Measurements from ENCODE around the gene GOSR2. TPM values are rescaled to one million over a fixed set of nuclear protein-coding genes. Genes with fewer than 3 reads are reported as not detected.

The GOSR2 gene
- total RNA-seq, 1 experiment from 2014 or later: 52.9 TPM

DNA sequence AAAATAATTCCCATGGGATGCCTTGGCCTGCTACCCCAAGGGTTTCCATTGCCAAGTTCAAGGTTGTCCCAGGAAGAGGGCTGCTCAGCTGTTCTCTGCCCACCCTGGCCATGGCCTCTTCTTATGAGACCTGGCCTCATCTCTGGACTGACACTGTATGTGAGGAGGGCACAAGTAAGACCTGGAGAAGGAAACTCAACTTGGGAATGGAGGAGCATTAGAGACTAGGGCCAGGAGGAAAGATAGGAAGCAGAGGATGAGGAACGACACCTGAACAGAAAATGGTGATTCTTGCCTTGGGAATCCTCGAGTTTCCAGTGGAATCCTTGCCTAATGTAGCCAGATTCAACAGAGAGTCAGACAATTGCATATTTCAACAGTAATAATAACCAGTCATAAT is 24.6 kb upstream of the GOSR2 start:
- intact Hi-C loops (cut with micrococcal nuclease): loop anchor here (2.0 kb wide), 1 partner anchor 24 kb away; the partner anchor contains the start of gene GOSR2
- no peak overlapping the region for H3K4me2 ChIP-seq (ENCODE audit: low read length)
- no peaks in the 10 kb centered on the region for H4K20me1 ChIP-seq (ENCODE audit: insufficient read depth)
- H3K9me3 ChIP-seq (ENCODE audit: control insufficient read depth in 1 of 2, insufficient read depth in 1 of 2, low read depth in 1 of 2, low read length in 2 of 2): no peaks in the 10 kb centered on the region
- no peak for DNase-seq (ENCODE audit: low read depth, low spot score)
- ChIA-PET CTCF (no interaction called here), POLR2A (no interaction called here), RAD21 (ENCODE audit: low non-redundant PET in 1 of 2, low total read pairs in 2 of 2, uncharacterized antibody in 2 of 2, unreplicated experiment in 2 of 2) (no interaction called here)
- H3K27me3 ChIP-seq (ENCODE audit: insufficient read depth, low read length): no peaks in the 10 kb centered on the region
- no peak for TF ChIP-seq JUND (IDR thresholded peaks at IDR 0.05)
- TF ChIP-seq, protein P1, sequence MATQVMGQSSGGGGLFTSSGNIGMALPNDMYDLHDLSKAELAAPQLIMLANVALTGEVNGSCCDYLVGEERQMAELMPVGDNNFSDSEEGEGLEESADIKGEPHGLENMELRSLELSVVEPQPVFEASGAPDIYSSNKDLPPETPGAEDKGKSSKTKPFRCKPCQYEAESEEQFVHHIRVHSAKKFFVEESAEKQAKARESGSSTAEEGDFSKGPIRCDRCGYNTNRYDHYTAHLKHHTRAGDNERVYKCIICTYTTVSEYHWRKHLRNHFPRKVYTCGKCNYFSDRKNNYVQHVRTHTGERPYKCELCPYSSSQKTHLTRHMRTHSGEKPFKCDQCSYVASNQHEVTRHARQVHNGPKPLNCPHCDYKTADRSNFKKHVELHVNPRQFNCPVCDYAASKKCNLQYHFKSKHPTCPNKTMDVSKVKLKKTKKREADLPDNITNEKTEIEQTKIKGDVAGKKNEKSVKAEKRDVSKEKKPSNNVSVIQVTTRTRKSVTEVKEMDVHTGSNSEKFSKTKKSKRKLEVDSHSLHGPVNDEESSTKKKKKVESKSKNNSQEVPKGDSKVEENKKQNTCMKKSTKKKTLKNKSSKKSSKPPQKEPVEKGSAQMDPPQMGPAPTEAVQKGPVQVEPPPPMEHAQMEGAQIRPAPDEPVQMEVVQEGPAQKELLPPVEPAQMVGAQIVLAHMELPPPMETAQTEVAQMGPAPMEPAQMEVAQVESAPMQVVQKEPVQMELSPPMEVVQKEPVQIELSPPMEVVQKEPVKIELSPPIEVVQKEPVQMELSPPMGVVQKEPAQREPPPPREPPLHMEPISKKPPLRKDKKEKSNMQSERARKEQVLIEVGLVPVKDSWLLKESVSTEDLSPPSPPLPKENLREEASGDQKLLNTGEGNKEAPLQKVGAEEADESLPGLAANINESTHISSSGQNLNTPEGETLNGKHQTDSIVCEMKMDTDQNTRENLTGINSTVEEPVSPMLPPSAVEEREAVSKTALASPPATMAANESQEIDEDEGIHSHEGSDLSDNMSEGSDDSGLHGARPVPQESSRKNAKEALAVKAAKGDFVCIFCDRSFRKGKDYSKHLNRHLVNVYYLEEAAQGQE (IDR thresholded peaks at IDR 0.05; ENCODE audit: low read depth): no peak
- TF ChIP-seq, protein P2, sequence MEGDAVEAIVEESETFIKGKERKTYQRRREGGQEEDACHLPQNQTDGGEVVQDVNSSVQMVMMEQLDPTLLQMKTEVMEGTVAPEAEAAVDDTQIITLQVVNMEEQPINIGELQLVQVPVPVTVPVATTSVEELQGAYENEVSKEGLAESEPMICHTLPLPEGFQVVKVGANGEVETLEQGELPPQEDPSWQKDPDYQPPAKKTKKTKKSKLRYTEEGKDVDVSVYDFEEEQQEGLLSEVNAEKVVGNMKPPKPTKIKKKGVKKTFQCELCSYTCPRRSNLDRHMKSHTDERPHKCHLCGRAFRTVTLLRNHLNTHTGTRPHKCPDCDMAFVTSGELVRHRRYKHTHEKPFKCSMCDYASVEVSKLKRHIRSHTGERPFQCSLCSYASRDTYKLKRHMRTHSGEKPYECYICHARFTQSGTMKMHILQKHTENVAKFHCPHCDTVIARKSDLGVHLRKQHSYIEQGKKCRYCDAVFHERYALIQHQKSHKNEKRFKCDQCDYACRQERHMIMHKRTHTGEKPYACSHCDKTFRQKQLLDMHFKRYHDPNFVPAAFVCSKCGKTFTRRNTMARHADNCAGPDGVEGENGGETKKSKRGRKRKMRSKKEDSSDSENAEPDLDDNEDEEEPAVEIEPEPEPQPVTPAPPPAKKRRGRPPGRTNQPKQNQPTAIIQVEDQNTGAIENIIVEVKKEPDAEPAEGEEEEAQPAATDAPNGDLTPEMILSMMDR (IDR thresholded peaks at IDR 0.05 in 2 of 3, conservative IDR thresholded peaks at IDR 0.05 in 1 of 3; ENCODE audit: borderline replicate concordance in 1 of 3, insufficient read depth in 1 of 3, low read depth in 2 of 3, low read length in 2 of 3): no peak
- no peak for TF ChIP-seq POLR2A (IDR thresholded peaks at IDR 0.05; ENCODE audit: borderline replicate concordance, extremely low read depth, insufficient read depth, insufficient read length)
- no peak for TF ChIP-seq RAD21 (IDR thresholded peaks at IDR 0.05; ENCODE audit: low read depth)
- no peak for TF ChIP-seq SIN3A (IDR thresholded peaks at IDR 0.05; ENCODE audit: low read depth)
- no peak for TF ChIP-seq EZH2 (IDR thresholded peaks at IDR 0.05)
- no peak for TF ChIP-seq POLR2AphosphoS5 (IDR thresholded peaks at IDR 0.05; ENCODE audit: low read depth, low read length)
- TF ChIP-seq EGR1 (IDR thresholded peaks at IDR 0.05; ENCODE audit: low read depth): no peak
- TF ChIP-seq ELF1 (IDR thresholded peaks at IDR 0.05; ENCODE audit: borderline replicate concordance, low read depth): no peak
- TF ChIP-seq, protein P3, sequence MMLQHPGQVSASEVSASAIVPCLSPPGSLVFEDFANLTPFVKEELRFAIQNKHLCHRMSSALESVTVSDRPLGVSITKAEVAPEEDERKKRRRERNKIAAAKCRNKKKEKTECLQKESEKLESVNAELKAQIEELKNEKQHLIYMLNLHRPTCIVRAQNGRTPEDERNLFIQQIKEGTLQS (IDR thresholded peaks at IDR 0.05): no peak
- no peak for TF ChIP-seq FOSL1 (IDR thresholded peaks at IDR 0.05; ENCODE audit: low read depth)
- no peaks in the 10 kb centered on the region for H3K4me1 ChIP-seq (ENCODE audit: control insufficient read depth in 1 of 2, insufficient read depth in 2 of 2, low read length in 2 of 2)
- no peak overlapping the region for H3K4me3 ChIP-seq (replicated peaks in 1 of 2; ENCODE audit: low read depth in 1 of 2, low read length in 2 of 2)
- H3K9me2 ChIP-seq (ENCODE audit: insufficient read depth): no peaks in the 10 kb centered on the region
- H2AFZ ChIP-seq (ENCODE audit: low read depth, low read length, poor library complexity, severe bottlenecking): no peak overlapping the region
- no peaks in the 10 kb centered on the region for H3K79me2 ChIP-seq (ENCODE audit: insufficient read depth, low read length)
- BruUV-seq (replicated peaks): no TSS peak
- H3K36me3 ChIP-seq (ENCODE audit: control insufficient read depth in 1 of 2, insufficient read depth in 2 of 2, low read length in 2 of 2): no peaks in the 10 kb centered on the region
- H3K9ac ChIP-seq (ENCODE audit: low read length): no peak overlapping the region
- H3K27ac ChIP-seq (ENCODE audit: low read depth, low read length): no peak overlapping the region
- ATAC-seq: no peak

Data from HCT116 (cell line).